GM18505 (cell line): ENCODE measurements around the gene RIMS1.
"Not testable (repeated sequence)": the region's sequence is repeated elsewhere in the genome, so short reads cannot be mapped to it uniquely, and the experiment has no call there.

Experiments
- ATAC-seq: cut with Tn5 transposase; IDR thresholded peaks from one replicate; pipeline ENCODE4 v1.9.1; 2021; ENCODE audit not compliant: unreplicated experiment
- POLR2A ChIP-seq: IDR thresholded peaks from 4 replicates; pipeline ENCODE4 v1.6.1; 2011; ENCODE audit warnings: borderline replicate concordance; ENCODE audit not compliant: insufficient read depth, insufficient read length; ENCODE audit errors: extremely low read depth

RIMS1 gene

GRCh38 chr6:71913444-71914234 lies 27.3 kb downstream of the RIMS1 start:
- ATAC-seq, result no peak
- TF ChIP-seq POLR2A, result no peak

- ATAC-seq, result no peak
- no peak for TF ChIP-seq POLR2A
Observed at GRCh38 chr6:71929047-71929446, 42.7 kb downstream of the RIMS1 start.

- no peak for TF ChIP-seq POLR2A
- ATAC-seq, result no peak
Observed at GRCh38 chr6:71933881-71934280, 47.5 kb downstream of the RIMS1 start.

GRCh38 chr6:71965404-71965803 lies 79.1 kb downstream of the RIMS1 start:
- no peak for ATAC-seq
- no peak for TF ChIP-seq POLR2A

GRCh38 chr6:71967436-71967835 lies 81.1 kb downstream of the RIMS1 start:
- no peak for ATAC-seq
- TF ChIP-seq POLR2A, result no peak

GRCh38 chr6:71977884-71978283 lies 91.5 kb downstream of the RIMS1 start:
- peak; percentile 44 for ATAC-seq

GRCh38 chr6:71979911-71980310 lies 93.6 kb downstream of the RIMS1 start:
- TF ChIP-seq POLR2A, result no peak
- no peak for ATAC-seq

More at GRCh38 chr6:71977884-71978283, 91.5 kb downstream of the RIMS1 start:
- no peak for TF ChIP-seq POLR2A

- TF ChIP-seq POLR2A, result no peak
- peak; percentile 76 for ATAC-seq
Observed at GRCh38 chr6:71982389-71982788, 96.0 kb downstream of the RIMS1 start.

- TF ChIP-seq POLR2A, result no peak
- no peak for ATAC-seq
Observed at GRCh38 chr6:71983131-71983530, 96.8 kb downstream of the RIMS1 start.

- ATAC-seq, result no peak
- TF ChIP-seq POLR2A, result no peak
Observed at GRCh38 chr6:71994705-71995271, 108.4 kb downstream of the RIMS1 start.

- ATAC-seq, result no peak
- TF ChIP-seq POLR2A, result no peak
Observed at GRCh38 chr6:71997341-71997740, 111.0 kb downstream of the RIMS1 start.

GRCh38 chr6:72002415-72002814 lies 116.1 kb downstream of the RIMS1 start:
- no peak for ATAC-seq
- no peak for TF ChIP-seq POLR2A

- ATAC-seq, result not testable (repeated sequence)
Observed at GRCh38 chr6:72006591-72006990, 120.2 kb downstream of the RIMS1 start.

- TF ChIP-seq POLR2A, result no peak
- no peak for ATAC-seq
Observed at GRCh38 chr6:72022830-72023229, 136.5 kb downstream of the RIMS1 start.

- TF ChIP-seq POLR2A, result no peak
- ATAC-seq, result no peak
Observed at GRCh38 chr6:72031471-72031870, 145.1 kb downstream of the RIMS1 start.

GRCh38 chr6:72032086-72032485 lies 145.7 kb downstream of the RIMS1 start:
- TF ChIP-seq POLR2A, result no peak
- no peak for ATAC-seq
